Myocyte (in vitro differentiated cells): ENCODE results near the gene PLPPR2. TPM values are rescaled to one million over a fixed set of nuclear protein-coding genes. Genes with fewer than 3 reads are reported as not detected.
A peak's percentile ranks its signal among the peaks of the same experiment; 100 is the strongest.
"Not testable (repeated sequence)": the region's sequence is repeated elsewhere in the genome, so short reads cannot be mapped to it uniquely, and the experiment has no call there.

Experiments used
- DNase-seq: peaks from one replicate; pipeline ENCODE4 v3.0.0-alpha.2; 2012; ENCODE audit warnings: low read depth
- total RNA-seq: library from RNA; depleted of rRNA; stranded (reverse); fragments of >200 nt; gene quantifications from 2 replicates; pipeline ENCODE4 v1.2.3, GENCODE V29; 2014

Gene PLPPR2
- total RNA-seq, 1 donor from 2014 or later: 21.5 TPM

GRCh38 chr19:11339254-11340098, 15.8 kb upstream of the PLPPR2 start, which contains the start of gene RAB3D:
Gene RAB3D, minus strand, starts transcription at chr19:11339657. Its CDS starts 2,258 bp downstream, at chr19:11337399.
- DNase-seq: peak; percentile 78

- not testable (repeated sequence) for DNase-seq
Measured at GRCh38 chr19:11340099-11340467, 15.1 kb upstream of the PLPPR2 start.

- no peak for DNase-seq
Measured at GRCh38 chr19:11342429-11342828, 12.8 kb upstream of the PLPPR2 start.

- peak; percentile 25 for DNase-seq
Measured at GRCh38 chr19:11345122-11345803, 10.0 kb upstream of the PLPPR2 start.

- DNase-seq: peak; percentile 100
Measured at GRCh38 chr19:11346104-11346940, 8.9 kb upstream of the PLPPR2 start, which contains the start of the genes CCDC159 and TMEM205. Gene CCDC159, plus strand, starts transcription at chr19:11346519. Its CDS starts 88 bp downstream, at chr19:11346607. Gene TMEM205, minus strand, starts transcription at chr19:11346268. Its CDS starts 649 bp downstream, at chr19:11345619.

GRCh38 chr19:11347546-11348039, 7.6 kb upstream of the PLPPR2 start:
- no peak for DNase-seq

GRCh38 chr19:11349171-11349570, 6.1 kb upstream of the PLPPR2 start:
- DNase-seq: no peak

- not testable (repeated sequence) for DNase-seq
Measured at GRCh38 chr19:11354102-11354501, 1.1 kb upstream of the PLPPR2 start.

GRCh38 chr19:11356074-11356397, 804 bp downstream of the PLPPR2 start:
- DNase-seq: no peak

- no peak for DNase-seq
Measured at GRCh38 chr19:11356676-11357550, 1.7 kb downstream of the PLPPR2 start.

GRCh38 chr19:11359421-11359820, 4.2 kb downstream of the PLPPR2 start:
- no peak for DNase-seq

- no peak for DNase-seq
Measured at GRCh38 chr19:11361037-11361770, 6.0 kb downstream of the PLPPR2 start.

- DNase-seq: no peak
Measured at GRCh38 chr19:11361771-11362731, 6.8 kb downstream of the PLPPR2 start.

GRCh38 chr19:11363881-11364280, 8.6 kb downstream of the PLPPR2 start:
- no peak for DNase-seq

- DNase-seq: no peak
Measured at GRCh38 chr19:11364296-11364904, 9.2 kb downstream of the PLPPR2 start.

GRCh38 chr19:11364935-11365334, 9.7 kb downstream of the PLPPR2 start:
- no peak for DNase-seq

- DNase-seq: no peak
Measured at GRCh38 chr19:11365557-11366117, 10.4 kb downstream of the PLPPR2 start.

- no peak for DNase-seq
Measured at GRCh38 chr19:11367528-11367927, 12.3 kb downstream of the PLPPR2 start.
